Activated naive CD4-positive, alpha-beta T cell treated with anti-CD3 and anti-CD28 coated beads, Interleukin-2, amount 50 U/mL, for 24 hours (primary cell): ENCODE data around the gene DNAJC5.
A peak's percentile ranks its signal among the peaks of the same experiment; 100 is the strongest.
"Not testable (repeated sequence)": the region's sequence is repeated elsewhere in the genome, so short reads cannot be mapped to it uniquely, and the experiment has no call there.

ENCODE experiments used
- H3K27ac Mint-ChIP-seq: one replicate; pipeline ENCODE4 v1.8.0; 2021; ENCODE audit warnings: mild to moderate bottlenecking, mixed read lengths
- H3K27me3 Mint-ChIP-seq: one replicate; pipeline ENCODE4 v1.8.0; 2021; ENCODE audit warnings: mixed read lengths
- H3K36me3 Mint-ChIP-seq: one replicate; pipeline ENCODE4 v1.8.0; 2021; ENCODE audit warnings: mixed read lengths
- H3K4me1 Mint-ChIP-seq: one replicate; pipeline ENCODE4 v1.8.0; 2021; ENCODE audit warnings: mixed read lengths
- H3K4me3 Mint-ChIP-seq: one replicate; pipeline ENCODE4 v1.8.0; 2021; ENCODE audit warnings: mild to moderate bottlenecking, mixed read lengths
- H3K9me3 Mint-ChIP-seq: one replicate; pipeline ENCODE4 v1.8.0; 2021; ENCODE audit warnings: mixed read lengths

Gene DNAJC5, protein sequence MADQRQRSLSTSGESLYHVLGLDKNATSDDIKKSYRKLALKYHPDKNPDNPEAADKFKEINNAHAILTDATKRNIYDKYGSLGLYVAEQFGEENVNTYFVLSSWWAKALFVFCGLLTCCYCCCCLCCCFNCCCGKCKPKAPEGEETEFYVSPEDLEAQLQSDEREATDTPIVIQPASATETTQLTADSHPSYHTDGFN

DNA sequence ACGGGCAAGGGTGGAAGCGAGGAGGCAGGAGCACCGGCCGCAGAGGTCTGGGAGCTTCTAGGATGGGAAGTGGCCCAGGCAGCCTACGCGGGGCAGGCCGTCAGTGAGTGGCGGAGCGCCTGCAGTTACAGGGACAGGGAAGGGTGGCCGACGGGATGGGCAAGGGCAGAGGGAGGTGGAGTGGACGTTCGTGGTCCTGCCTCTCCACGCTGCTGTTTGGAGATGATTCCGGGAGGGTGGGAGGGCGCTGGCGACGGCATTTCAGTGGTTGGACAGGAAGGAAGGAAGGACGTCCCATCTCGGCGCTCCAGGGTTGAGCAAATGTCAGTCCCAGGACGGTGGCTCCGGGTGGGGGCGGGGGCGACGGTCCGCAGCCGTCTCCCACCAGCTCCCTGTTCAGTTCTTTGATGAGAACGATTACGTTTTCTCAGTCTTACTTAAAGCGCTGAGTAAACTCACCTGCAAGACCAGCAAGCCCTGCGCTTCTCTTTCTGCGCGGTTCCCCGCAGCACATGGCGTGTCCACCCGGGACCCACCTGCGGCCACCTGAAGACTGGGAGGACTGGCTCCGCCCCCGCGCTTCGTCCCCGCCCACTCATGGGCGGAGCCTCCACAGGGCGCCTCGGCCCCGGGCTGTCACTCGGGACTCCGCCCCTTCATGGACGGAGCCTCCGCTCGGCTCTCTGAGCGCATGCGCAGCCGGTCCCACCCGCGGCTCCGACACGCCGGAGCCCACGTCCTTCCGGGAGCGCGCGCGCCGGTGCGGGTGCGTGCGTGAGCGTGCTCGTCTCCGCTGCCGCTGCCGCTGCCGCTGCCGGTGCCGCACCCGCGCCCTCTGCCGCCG is at the start of gene DNAJC5:
DNAJC5 (plus strand) TSS at position 769 of the 844 bp plus-strand sequence. CDS start 33,220 bp downstream, outside the sequence.
- Mint-ChIP-seq H3K36me3 (peaks cover 4% of the 10 kb centered on the region), H3K9me3 (no peaks in the 10 kb centered on the region), H3K27ac (peak within 1 kb of the TSS; percentile 98)

DNA sequence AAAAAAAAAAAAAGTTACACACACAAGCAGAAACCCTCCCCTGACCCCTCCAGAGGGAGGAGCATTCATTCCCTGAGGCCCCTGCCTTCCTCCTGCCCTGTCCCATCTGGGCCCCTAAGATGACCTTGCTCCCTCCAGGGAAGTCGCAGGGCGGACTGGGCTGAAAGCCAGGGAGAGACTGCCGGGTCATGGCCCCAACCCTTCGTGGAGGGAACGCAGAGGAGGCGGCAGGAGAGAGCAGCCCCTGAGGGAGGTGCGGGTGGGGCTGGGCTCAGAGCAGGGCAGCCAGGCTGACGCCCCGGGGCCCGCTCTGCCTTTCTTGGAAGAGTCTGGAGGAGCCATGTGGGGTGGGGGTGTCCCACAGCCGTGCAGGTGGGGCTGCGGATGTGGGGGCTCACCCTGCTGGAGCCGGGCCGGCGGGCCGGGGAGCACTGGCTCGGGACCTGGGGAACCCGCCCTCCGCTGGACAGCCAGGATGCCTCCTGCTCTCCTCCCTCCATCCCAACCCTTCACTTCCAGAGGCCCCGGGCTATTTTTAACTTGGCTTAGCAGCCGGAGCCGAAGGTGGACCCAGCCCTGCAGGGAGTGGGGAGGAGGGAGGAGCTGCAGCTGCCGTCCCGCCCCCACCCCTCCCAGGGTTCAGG is 48.7 kb upstream of the DNAJC5 start:
- Mint-ChIP-seq H3K9me3 (no peaks in the 10 kb centered on the region), H3K36me3 (no peaks in the 10 kb centered on the region), H3K4me3 (no peak overlapping the region), H3K27ac (peak overlapping the region; percentile 62), H3K27me3 (peaks cover 24% of the 10 kb centered on the region), H3K4me1 (peaks cover 13% of the 10 kb centered on the region)

More for the DNA sequence above, at the start of gene DNAJC5:
- peaks cover 44% of the 10 kb centered on the region for H3K4me1 Mint-ChIP-seq
- no peaks in the 10 kb centered on the region for H3K27me3 Mint-ChIP-seq
- H3K4me3 Mint-ChIP-seq: peak within 1 kb of the TSS; percentile 95

DNA sequence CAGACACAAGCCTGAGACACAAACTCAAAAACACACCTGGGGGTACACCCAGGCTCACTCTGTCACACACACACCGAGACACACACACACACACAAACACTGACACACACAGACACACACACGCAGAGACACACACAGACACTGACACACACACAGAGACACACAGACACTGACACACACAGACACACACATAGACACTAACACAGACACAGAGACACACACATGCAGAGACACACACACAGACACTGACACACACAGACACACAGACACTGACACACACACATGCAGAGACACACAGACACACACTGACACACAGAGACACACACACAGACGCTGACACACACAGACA is 48.1 kb upstream of the DNAJC5 start:
- Mint-ChIP-seq H3K36me3 (no peaks in the 10 kb centered on the region), H3K27ac (no peak overlapping the region), H3K9me3 (no peaks in the 10 kb centered on the region), H3K27me3 (peaks cover 24% of the 10 kb centered on the region), H3K4me3 (no peak overlapping the region), H3K4me1 (peaks cover 13% of the 10 kb centered on the region)

DNA sequence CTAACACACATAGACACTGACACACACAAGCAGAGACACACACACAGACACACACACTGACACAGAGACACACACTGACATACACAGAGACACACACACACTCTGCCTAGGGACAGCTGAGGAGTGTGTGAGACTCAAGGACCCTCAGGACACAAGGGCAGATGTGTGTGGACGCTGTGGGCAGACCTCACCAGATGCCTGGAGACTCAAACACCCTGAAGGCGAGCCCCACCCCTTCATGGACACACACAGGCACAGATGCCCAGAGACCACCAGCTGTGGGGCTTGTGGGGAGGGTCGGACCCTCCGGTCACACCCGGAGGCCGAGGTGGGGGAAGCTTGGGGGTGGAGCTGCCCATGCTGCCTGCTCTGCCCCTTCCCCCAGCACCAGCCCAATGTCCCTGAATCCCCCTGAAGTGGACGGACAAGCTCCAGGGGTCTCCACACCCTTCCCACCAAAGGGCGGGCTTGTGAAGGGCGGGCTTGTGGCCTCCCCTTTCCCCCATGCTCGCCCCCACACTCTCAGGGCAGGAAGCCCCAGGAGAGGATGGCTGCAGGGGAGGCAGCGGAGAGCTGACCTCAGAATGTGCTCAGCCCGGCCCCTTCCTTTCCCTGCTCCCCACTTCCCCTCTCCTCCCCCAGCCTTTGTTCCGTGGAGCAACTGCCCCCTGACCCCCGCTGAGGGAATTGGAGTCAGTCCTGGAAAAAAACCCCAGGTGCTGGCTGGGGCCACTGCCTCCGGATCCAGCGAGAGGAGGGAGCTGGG is 47.5 kb upstream of the DNAJC5 start:
- H3K4me1 Mint-ChIP-seq: peaks cover 13% of the 10 kb centered on the region
- H3K9me3 Mint-ChIP-seq: no peaks in the 10 kb centered on the region
- no peak overlapping the region for H3K27ac Mint-ChIP-seq
- no peak overlapping the region for H3K4me3 Mint-ChIP-seq
- no peaks in the 10 kb centered on the region for H3K36me3 Mint-ChIP-seq
- H3K27me3 Mint-ChIP-seq: peaks cover 23% of the 10 kb centered on the region

GRCh38 chr20:63848003-63848911 is 46.7 kb upstream of the DNAJC5 start:
- H3K9me3 Mint-ChIP-seq: no peaks in the 10 kb centered on the region
- H3K4me3 Mint-ChIP-seq: no peak overlapping the region
- H3K4me1 Mint-ChIP-seq: peaks cover 13% of the 10 kb centered on the region
- H3K27me3 Mint-ChIP-seq: peaks cover 22% of the 10 kb centered on the region
- H3K36me3 Mint-ChIP-seq: no peaks in the 10 kb centered on the region
- H3K27ac Mint-ChIP-seq: no peak overlapping the region

DNA sequence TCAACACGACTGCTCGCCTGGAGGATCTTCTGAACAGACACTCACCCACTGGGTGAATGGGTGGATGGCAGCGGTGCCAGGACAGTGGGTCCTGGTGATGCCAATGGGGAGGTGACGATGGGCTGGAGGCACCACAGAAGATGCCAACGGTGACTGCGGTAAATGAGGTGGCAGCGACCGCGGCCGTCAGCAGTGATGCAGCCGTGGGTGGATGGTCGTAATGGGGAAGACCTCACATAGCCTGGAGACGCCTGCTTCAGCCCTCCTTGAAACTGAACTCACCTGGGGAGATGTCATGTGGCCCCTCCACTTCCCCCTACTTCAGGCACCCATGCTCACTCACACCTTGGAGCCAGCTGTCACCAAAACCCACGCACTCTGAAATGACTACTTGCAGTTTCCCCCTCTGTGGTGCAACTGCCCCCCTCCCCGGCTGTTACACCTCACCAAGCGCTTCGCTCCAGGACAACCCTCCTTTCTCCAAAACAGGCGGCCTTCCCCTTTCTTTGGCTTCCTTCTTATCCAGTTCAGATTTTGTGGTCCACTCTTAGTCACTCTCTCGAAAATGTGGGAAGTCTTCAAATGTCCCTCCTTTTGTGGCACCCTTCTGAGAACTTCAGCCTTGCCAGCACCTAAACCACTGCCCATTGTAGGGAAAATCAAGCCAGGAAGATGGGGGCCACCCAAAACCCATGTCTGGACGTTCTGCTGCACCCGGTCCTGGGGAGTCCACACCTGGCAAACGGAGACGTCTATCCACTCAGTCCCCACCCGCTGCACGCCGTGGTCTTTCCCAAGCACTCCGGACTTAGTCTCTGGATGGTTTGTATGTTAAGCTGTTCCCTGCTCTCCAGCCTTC is 44.0 kb upstream of the DNAJC5 start:
- Mint-ChIP-seq H3K4me3 (no peak overlapping the region), H3K9me3 (no peaks in the 10 kb centered on the region), H3K27me3 (peaks cover 11% of the 10 kb centered on the region), H3K4me1 (peaks cover 8% of the 10 kb centered on the region), H3K27ac (peak overlapping the region; percentile 21), H3K36me3 (no peaks in the 10 kb centered on the region)

DNA sequence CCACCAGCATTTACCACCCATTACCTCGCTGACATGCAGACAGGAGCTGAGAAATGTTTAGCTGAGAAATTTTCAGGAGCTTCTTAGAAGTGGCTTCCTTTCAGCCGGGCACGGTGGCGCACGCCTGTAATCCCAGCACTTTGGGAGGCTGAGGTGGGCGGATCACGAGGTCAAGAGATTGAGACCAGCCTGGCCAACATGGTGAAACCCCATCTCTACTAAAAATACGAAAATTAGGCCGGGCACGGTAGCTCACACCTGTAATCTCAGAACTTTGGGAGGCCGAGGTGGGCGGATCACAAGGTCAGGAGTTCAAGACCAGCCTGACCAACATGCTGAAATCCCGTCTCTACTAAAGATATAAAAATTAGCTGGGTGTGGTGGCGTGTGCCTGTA is 43.4 kb upstream of the DNAJC5 start:
- not testable (repeated sequence) for H3K36me3 Mint-ChIP-seq, H3K27me3 Mint-ChIP-seq, H3K4me1 Mint-ChIP-seq, H3K9me3 Mint-ChIP-seq, H3K27ac Mint-ChIP-seq, H3K4me3 Mint-ChIP-seq

- H3K4me3 Mint-ChIP-seq, H3K9me3 Mint-ChIP-seq, H3K27ac Mint-ChIP-seq, H3K36me3 Mint-ChIP-seq, H3K27me3 Mint-ChIP-seq: not testable (repeated sequence)
- H3K4me1 Mint-ChIP-seq: peaks cover 28% of the 10 kb centered on the region
Observed at GRCh38 chr20:63853733-63854068, 41.2 kb upstream of the DNAJC5 start.

DNA sequence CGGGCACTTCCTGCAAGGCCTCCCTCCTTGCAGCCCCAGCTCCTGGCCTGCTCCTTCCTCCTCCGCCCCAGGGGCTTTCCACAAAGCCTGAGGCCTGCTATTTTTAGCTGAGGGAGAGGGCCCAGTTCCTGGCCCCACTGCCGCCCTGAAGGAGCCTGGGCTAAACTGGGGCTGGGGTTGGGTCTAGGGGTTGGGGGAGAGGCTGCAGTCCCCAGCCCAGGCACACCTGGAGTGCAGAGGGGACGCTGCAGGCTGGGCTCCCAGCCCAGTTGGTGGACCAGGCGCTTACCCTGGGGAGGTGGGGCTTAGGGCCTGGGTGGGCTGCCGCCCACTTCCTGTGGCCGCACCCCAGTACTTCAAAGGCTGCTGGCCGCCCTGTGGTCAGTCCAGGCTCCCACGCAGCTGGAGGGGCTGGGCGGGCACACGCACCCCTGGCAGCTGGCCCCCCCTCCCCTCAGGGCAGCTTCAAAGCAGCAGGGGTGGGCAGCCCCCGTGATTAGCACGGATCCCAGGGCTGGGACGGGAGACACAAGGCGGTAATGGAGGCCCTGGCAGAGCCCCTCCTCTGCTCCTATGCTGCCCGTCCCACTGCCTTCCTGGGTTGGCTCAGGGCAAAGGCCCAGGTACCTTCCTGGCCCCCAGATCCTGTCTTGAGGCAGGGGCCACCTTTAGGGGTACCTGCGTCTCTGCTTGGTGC is 40.7 kb upstream of the DNAJC5 start:
- no peak overlapping the region for H3K27ac Mint-ChIP-seq
- peaks cover 34% of the 10 kb centered on the region for H3K4me1 Mint-ChIP-seq
- H3K9me3 Mint-ChIP-seq: no peaks in the 10 kb centered on the region
- H3K4me3 Mint-ChIP-seq: no peak overlapping the region
- no peaks in the 10 kb centered on the region for H3K36me3 Mint-ChIP-seq
- H3K27me3 Mint-ChIP-seq: peaks cover 10% of the 10 kb centered on the region

- H3K4me3 Mint-ChIP-seq: no peak overlapping the region
- no peaks in the 10 kb centered on the region for H3K9me3 Mint-ChIP-seq
- H3K27me3 Mint-ChIP-seq: peaks cover 10% of the 10 kb centered on the region
- no peak overlapping the region for H3K27ac Mint-ChIP-seq
- peaks cover 37% of the 10 kb centered on the region for H3K4me1 Mint-ChIP-seq
- no peaks in the 10 kb centered on the region for H3K36me3 Mint-ChIP-seq
Observed at GRCh38 chr20:63854766-63855362, 40.1 kb upstream of the DNAJC5 start.

GRCh38 chr20:63855363-63856097 is 39.4 kb upstream of the DNAJC5 start:
- Mint-ChIP-seq H3K4me1 (peaks cover 36% of the 10 kb centered on the region), H3K9me3 (no peaks in the 10 kb centered on the region), H3K4me3 (no peak overlapping the region), H3K36me3 (no peaks in the 10 kb centered on the region), H3K27ac (no peak overlapping the region), H3K27me3 (peaks cover 9% of the 10 kb centered on the region)

DNA sequence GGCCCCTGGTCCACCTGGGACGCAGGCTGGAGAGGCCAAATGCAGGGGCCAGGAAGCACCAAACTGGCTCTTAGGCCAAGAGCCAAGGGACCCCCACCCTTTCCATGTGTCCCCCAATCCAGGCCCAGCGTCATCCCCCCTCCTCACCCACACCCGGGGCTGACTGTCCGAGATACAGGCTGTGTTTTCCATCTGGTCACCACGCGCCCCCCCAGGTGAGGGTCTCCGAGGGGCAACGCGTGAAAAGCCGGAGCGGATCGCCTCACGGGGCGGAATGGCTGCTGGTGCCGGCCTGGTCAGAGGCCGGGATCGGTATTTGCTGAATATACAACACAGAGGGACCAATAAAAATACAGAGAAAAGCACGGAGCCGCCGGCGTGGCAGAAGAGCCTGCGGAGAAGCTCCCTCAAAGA is 38.8 kb upstream of the DNAJC5 start:
- no peaks in the 10 kb centered on the region for H3K9me3 Mint-ChIP-seq
- no peak overlapping the region for H3K27ac Mint-ChIP-seq
- peaks cover 3% of the 10 kb centered on the region for H3K27me3 Mint-ChIP-seq

More for the DNA sequence above, 38.8 kb upstream of the DNAJC5 start:
- H3K4me3 Mint-ChIP-seq: no peak overlapping the region
- H3K36me3 Mint-ChIP-seq: no peaks in the 10 kb centered on the region
- peaks cover 30% of the 10 kb centered on the region for H3K4me1 Mint-ChIP-seq
